Upper lobe of left lung (tissue), 6 donors: Measurements from ENCODE around the gene EIF5AL1. TPM values are rescaled to one million over a fixed set of nuclear protein-coding genes. Genes with fewer than 3 reads are reported as not detected.

Source experiments
- ATAC-seq, 2 donors: fragments of 200-7000 bp; cut with Tn5 transposase; one replicate each; pipeline ENCODE4 v1.9.1; 2022; ENCODE audit warnings: mild to moderate bottlenecking in 2 of 2, moderate library complexity in 2 of 2; ENCODE audit not compliant: low FRiP score in 2 of 2
- DNase-seq, 2 donors: peaks; one replicate each; pipeline ENCODE4 v3.0.0-alpha.2; 2019 to 2020
- H3K27ac ChIP-seq, 4 donors: fragments of 200-600 bp; sonication (generic); one replicate each; pipeline ENCODE4 v1.5.1; 2016 to 2019
- H3K27me3 ChIP-seq, 4 donors: fragments of 200-600 bp; sonication (generic); one replicate each; pipeline ENCODE4 v1.5.1; 2017 to 2019
- H3K36me3 ChIP-seq, 4 donors: fragments of 200-600 bp; sonication (generic); one replicate each; pipeline ENCODE4 v1.5.1; 2016 to 2019
- H3K4me1 ChIP-seq, 4 donors: fragments of 200-600 bp; sonication (generic); one replicate each; pipeline ENCODE4 v1.5.1; 2018 to 2019
- H3K4me3 ChIP-seq, 4 donors: fragments of 200-600 bp; sonication (generic); one replicate each; pipeline ENCODE4 v1.5.1; 2017 to 2019; ENCODE audit warnings: mild to moderate bottlenecking in 2 of 4, moderate library complexity in 1 of 4
- H3K9me3 ChIP-seq, 4 donors: fragments of 200-600 bp; sonication (generic); one replicate each; pipeline ENCODE4 v1.5.1; 2018 to 2019
- EP300 ChIP-seq, 4 donors: sonication (generic); formaldehyde crosslinking; IDR thresholded peaks; one replicate each; pipeline ENCODE4 v1.5.1; 2017; ENCODE audit warnings: antibody characterized with exemption in 4 of 4, control low read depth in 2 of 4
- POLR2A ChIP-seq, 4 donors: fragments of 450-650 bp; IDR thresholded peaks; one replicate each; pipeline ENCODE4 v1.5.1; 2016 to 2017; ENCODE audit warnings: antibody characterized with exemption in 4 of 4, mild to moderate bottlenecking in 2 of 4
- POLR2AphosphoS5 ChIP-seq, 2 donors: sonication (generic); formaldehyde crosslinking; IDR thresholded peaks; one replicate each; pipeline ENCODE4 v1.5.1; 2017; ENCODE audit warnings: antibody characterized with exemption in 2 of 2
- WGBS, 2 donors: methylation state at CpG; one replicate each; pipeline ENCODE4 v1.1.5; 2017 to 2018; 5-methylcytosine and 5-hydroxymethylcytosine counted together
- total RNA-seq, 6 donors: library from RNA; depleted of rRNA in 4 of 6; stranded (reverse); fragments of >200 nt in 4 of 6; gene quantifications; one replicate each; pipeline versions ENCODE4 v1.1.0 to v1.2.1, GENCODE V29; 2016 to 2021
- TF ChIP-seq, protein P1 (sequence below), 6 experiments: fragments of 450-650 bp in 4 of 6; fragments of 200-600 bp in 2 of 6; sonication (generic) in 2 of 6; IDR thresholded peaks; one replicate each; pipeline ENCODE4 v1.5.1; 2016 to 2019; ENCODE audit warnings: antibody characterized with exemption in 6 of 6
- donor health status: DM: no; HTN: no; CAD: no; lungs with moderate emphysema.
- donor health status: DM: no; HTN: yes; CAD: no; lungs with severe emphysema.

The EIF5AL1 gene
- total RNA-seq, 6 donors from 2014 or later: 0.07 to 0.37 (median 0.15) TPM; not detected in 2

DNA sequence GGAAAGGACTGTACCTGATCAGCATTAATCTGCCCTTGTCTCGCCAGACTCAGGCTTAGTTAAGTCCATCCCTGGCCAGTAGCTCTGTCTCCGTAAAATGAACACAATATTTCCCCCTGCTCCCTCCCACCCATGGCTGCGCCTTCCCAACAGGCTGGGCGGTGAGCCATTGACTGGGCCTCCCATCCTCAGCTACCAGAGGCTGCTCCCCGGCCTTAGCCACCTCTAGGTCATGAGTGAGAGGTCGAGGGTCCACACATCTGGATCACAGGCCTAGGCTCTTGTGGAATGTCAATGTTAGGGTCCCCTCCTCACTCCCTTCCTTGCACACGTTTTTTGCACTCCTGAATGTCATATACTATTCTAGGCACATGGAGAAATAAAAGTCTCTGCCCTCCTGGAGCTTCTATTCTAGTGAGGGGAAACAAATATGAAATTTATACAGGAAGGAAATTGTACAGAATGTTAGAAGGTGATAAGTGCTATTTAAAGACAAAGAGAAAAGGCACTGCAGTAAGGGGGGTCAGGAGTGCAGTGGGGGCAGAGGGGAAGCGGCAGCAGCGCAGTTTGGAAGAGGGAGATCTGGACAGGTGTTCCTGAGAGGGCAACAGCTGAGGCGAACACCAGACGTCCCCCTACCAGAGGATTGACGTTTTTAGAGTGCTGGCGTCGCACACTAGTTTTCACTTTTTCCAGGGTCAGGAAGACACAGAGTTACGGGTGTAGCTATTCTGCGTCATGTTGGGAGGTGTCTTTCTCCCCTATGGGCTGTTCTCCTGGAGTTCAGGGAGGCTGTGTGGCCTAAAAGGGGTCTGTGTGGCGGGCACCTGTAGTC, 17.2 kb upstream of the EIF5AL1 start:
- TF ChIP-seq, protein P1, sequence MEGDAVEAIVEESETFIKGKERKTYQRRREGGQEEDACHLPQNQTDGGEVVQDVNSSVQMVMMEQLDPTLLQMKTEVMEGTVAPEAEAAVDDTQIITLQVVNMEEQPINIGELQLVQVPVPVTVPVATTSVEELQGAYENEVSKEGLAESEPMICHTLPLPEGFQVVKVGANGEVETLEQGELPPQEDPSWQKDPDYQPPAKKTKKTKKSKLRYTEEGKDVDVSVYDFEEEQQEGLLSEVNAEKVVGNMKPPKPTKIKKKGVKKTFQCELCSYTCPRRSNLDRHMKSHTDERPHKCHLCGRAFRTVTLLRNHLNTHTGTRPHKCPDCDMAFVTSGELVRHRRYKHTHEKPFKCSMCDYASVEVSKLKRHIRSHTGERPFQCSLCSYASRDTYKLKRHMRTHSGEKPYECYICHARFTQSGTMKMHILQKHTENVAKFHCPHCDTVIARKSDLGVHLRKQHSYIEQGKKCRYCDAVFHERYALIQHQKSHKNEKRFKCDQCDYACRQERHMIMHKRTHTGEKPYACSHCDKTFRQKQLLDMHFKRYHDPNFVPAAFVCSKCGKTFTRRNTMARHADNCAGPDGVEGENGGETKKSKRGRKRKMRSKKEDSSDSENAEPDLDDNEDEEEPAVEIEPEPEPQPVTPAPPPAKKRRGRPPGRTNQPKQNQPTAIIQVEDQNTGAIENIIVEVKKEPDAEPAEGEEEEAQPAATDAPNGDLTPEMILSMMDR (IDR thresholded peaks at IDR 0.05): no peak
- TF ChIP-seq EP300 (IDR thresholded peaks at IDR 0.05) (no peak), POLR2AphosphoS5 (IDR thresholded peaks at IDR 0.05) (no peak), POLR2A (IDR thresholded peaks at IDR 0.05) (no peak)
- H3K4me1 ChIP-seq: peaks cover 0 to 8% (median 0%) of the 10 kb centered on the region in 4 donors
- H3K27ac ChIP-seq: no peak overlapping the region
- H3K9me3 ChIP-seq: no peaks in the 10 kb centered on the region
- H3K27me3 ChIP-seq: no peaks in the 10 kb centered on the region
- no peaks in the 10 kb centered on the region for H3K36me3 ChIP-seq
- ATAC-seq (no peak), DNase-seq (no peak)
- WGBS, 2 donors: 71 to 74% methylated on average over 17 of the region's 17 CpGs
- H3K4me3 ChIP-seq: no peak overlapping the region

DNA sequence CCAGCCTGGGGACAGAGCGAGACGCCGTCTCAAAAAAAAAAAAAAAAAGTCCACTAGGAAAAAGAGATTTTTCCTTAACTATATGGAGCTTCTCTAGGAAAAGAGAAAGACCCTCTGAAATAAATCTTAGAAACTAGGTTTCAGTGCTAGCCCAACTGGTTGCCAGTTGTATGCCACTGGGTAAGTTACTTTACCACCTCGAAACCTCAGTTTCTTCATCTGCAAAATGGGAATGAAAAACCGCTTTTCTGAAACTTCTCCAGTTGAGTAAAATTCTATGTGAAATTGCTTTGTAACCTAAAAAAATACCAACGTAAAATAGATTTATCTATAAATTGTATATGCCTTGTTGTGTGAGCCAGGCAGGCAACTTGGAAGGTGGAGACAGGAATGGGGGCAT, 16.5 kb upstream of the EIF5AL1 start:
- no peaks in the 10 kb centered on the region for H3K36me3 ChIP-seq
- H3K27me3 ChIP-seq: no peaks in the 10 kb centered on the region
- no peak overlapping the region for H3K4me3 ChIP-seq
- TF ChIP-seq POLR2A (IDR thresholded peaks at IDR 0.05) (no peak), POLR2AphosphoS5 (IDR thresholded peaks at IDR 0.05) (no peak), EP300 (IDR thresholded peaks at IDR 0.05) (no peak)
- TF ChIP-seq, protein P1 (IDR thresholded peaks at IDR 0.05): no peak
- H3K9me3 ChIP-seq: no peaks in the 10 kb centered on the region
- DNase-seq: no peak
- ATAC-seq: no peak
- H3K4me1 ChIP-seq: peaks cover 0 to 1% (median 0%) of the 10 kb centered on the region in 4 donors
- no peak overlapping the region for H3K27ac ChIP-seq
- WGBS, 2 donors: 81 to 88% methylated on average over 6 of the region's 6 CpGs

- ATAC-seq: no peak
- TF ChIP-seq POLR2AphosphoS5 (IDR thresholded peaks at IDR 0.05) (no peak), POLR2A (IDR thresholded peaks at IDR 0.05) (no peak), EP300 (IDR thresholded peaks at IDR 0.05) (no peak)
- TF ChIP-seq, protein P1 (IDR thresholded peaks at IDR 0.05): no peak
- Histone ChIP-seq H3K27me3 (no peaks in the 10 kb centered on the region), H3K4me3 (no peak overlapping the region), H3K9me3 (no peaks in the 10 kb centered on the region), H3K36me3 (no peaks in the 10 kb centered on the region), H3K4me1 (no peaks in the 10 kb centered on the region), H3K27ac (no peak overlapping the region)
- DNase-seq: no peak
- WGBS, 2 donors: 47 to 61% methylated on average over 2 to 4 of the region's 4 CpGs
Observed at GRCh38 chr10:79496896-79497295, 15.4 kb upstream of the EIF5AL1 start.

GRCh38 chr10:79498291-79498829, 14.0 kb upstream of the EIF5AL1 start:
- Histone ChIP-seq H3K4me3 (no peak overlapping the region), H3K4me1 (no peaks in the 10 kb centered on the region), H3K9me3 (no peaks in the 10 kb centered on the region), H3K36me3 (no peaks in the 10 kb centered on the region), H3K27ac (no peak overlapping the region), H3K27me3 (no peaks in the 10 kb centered on the region)
- WGBS, 2 donors: 87 to 90% methylated on average over 6 of the region's 6 CpGs
- DNase-seq: no peak
- TF ChIP-seq, protein P1 (IDR thresholded peaks at IDR 0.05): no peak
- TF ChIP-seq POLR2A (IDR thresholded peaks at IDR 0.05): no peak
- TF ChIP-seq EP300 (IDR thresholded peaks at IDR 0.05): no peak
- no peak for TF ChIP-seq POLR2AphosphoS5 (IDR thresholded peaks at IDR 0.05)
- no peak for ATAC-seq
